GM12874 (cell line): ENCODE measurements around the gene LMAN2.

Experiments used
- CTCF ChIP-seq: IDR thresholded peaks from 2 replicates; pipeline ENCODE4 v1.5.1; 2011; ENCODE audit warnings: low read depth, mild to moderate bottlenecking, control low read depth, low read length, moderate library complexity; ENCODE audit not compliant: insufficient read depth

LMAN2 gene

DNA sequence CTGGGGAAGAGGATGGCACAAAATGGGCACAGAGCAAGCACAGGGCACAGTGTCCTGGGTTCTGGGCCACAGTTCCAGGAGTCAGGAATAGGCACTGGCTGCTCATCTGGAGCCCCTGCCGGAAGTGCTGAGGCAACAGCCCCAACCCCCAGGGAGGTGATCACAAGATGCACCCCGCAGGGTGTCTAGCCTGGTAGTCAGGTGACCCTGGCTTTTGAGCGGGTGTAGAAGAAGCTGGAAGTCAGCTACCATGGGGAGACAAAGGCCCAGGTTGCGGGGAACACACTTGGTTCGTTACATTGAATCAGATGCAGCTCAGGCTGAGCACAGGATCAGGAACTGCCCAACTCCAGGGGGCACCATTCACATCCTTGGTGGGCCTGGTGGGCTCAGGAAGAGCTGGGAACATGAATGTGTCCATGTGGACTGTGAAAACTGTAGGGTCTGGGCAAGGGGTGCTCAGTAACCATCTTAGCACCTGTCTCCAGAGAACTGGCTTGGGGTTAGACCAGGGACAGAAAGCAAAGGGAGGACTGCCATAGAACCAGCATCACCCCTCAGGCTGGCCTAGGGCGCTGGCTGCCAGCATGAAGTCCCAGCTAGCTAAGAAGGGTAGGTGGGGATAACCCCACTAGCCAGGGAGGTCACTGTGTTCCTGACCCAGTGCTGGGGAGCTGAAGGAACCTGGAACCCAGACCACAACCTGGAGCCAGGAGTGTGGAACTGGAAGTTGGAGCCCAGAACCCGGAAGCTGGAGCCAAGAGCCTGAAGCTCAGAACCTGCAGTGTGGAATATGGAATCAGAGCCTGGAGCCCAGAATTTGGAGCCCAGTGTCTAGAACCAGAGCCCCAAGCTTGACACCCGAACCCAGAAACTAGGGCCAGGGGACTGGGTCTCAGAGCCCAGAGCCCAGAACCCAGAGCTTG, 26.6 kb upstream of the LMAN2 start:
- no peak for TF ChIP-seq CTCF

DNA sequence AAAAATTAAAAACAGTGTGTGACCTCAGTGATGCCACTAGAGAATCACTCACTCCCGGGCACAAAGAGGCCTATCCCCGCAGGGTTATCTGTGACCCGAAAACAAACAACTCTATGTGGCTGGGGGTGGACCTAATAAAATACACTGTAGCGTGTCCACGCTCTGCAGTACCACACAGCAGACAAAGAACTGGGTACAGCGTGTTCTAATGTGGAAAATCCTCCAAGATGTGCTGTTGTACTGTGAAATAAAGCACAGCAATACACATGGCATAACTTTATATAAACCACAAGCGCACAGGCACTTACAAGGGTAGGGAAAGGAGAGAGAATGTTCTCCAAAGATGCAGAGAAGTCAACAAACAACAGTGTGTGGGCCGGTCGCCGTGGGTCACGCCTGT, 24.6 kb upstream of the LMAN2 start:
- no peak for TF ChIP-seq CTCF

- no peak for TF ChIP-seq CTCF
These were observed 22.7 kb upstream of the LMAN2 start for GRCh38 chr5:177374211-177374610.

DNA sequence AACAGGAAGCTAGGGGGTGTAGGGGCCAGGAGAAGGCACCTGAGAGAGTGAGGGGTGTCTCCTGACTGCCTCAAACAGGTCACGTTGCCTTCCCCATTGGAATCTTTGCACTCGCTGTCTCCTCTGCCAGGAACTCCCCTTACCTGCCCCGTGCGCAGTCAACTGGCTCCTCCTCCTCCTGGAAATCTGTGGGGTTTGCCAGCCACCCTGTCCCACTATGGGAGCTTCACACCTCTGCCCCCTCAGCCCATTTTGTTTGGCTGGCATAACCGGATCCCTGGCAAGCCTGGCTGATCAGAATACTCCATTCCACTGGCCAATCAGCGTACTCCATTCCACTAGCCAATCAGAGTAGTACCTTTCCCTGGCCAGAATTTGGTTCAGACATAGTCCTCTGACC, 22.3 kb upstream of the LMAN2 start:
- TF ChIP-seq CTCF, result no peak

GRCh38 chr5:177372910-177373309, 21.4 kb upstream of the LMAN2 start:
- no peak for TF ChIP-seq CTCF

- no peak for TF ChIP-seq CTCF
These were observed 20.8 kb upstream of the LMAN2 start for GRCh38 chr5:177372034-177372896.
